DMS 273 (cell line): ENCODE data around the gene CHAF1A.

Experiments
- DNase-seq: peaks from one replicate; lab custom pipeline; 2025; ENCODE audit not compliant: unreplicated experiment; lab: John Stamatoyannopoulos, UW

CHAF1A gene

GRCh38 chr19:4400135-4400936 is 2.1 kb upstream of the CHAF1A start, which contains the start of gene SH3GL1:
Gene SH3GL1 (minus strand): TSS chr19:4400547. CDS start chr19:4400368, 179 bp downstream.
- peak; percentile 97 for DNase-seq

DNA sequence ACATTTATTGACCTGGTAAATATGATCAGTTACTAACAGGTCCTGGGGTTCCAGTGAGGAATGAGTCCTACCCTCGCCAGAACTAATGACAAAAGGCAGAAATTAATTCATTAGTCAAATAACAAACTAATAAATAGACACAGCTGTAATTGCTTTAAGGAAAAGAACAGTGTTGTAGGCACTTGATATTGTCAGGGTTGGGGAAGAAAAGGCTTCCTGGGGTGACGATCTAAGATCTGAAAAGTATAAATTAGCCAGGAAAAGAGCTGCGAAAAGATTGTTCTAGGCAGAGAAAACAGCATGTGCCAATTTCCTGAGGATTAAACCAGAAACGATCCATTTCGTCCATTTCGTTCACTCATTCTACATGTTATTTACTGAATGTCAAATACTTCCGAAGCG is 670 bp upstream of the CHAF1A start:
- DNase-seq: no peak

- no peak for DNase-seq
These were observed 743 bp downstream of the CHAF1A start for GRCh38 chr19:4403005-4403761.

GRCh38 chr19:4405977-4406376 is 3.5 kb downstream of the CHAF1A start:
- no peak for DNase-seq

DNA sequence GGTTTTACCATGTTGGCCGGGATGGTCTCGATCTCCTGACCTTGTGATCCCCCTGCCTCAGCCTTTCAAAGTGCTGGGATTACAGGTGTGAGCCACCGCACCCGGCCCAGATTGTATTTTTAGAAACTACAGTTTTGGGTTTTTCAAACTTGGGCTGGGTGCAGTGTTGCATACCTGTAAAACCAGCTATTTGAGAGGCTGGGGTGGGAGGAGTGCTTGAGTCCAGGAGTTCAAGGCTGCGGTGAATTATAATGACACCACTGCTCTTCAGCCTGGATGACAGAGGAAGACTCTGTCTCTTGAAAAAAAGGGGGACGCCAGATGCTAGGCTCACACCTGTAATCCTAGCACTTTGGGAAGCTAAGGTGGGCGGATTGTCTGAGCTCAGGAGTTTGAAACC is 4.2 kb downstream of the CHAF1A start:
- no peak for DNase-seq

DNA sequence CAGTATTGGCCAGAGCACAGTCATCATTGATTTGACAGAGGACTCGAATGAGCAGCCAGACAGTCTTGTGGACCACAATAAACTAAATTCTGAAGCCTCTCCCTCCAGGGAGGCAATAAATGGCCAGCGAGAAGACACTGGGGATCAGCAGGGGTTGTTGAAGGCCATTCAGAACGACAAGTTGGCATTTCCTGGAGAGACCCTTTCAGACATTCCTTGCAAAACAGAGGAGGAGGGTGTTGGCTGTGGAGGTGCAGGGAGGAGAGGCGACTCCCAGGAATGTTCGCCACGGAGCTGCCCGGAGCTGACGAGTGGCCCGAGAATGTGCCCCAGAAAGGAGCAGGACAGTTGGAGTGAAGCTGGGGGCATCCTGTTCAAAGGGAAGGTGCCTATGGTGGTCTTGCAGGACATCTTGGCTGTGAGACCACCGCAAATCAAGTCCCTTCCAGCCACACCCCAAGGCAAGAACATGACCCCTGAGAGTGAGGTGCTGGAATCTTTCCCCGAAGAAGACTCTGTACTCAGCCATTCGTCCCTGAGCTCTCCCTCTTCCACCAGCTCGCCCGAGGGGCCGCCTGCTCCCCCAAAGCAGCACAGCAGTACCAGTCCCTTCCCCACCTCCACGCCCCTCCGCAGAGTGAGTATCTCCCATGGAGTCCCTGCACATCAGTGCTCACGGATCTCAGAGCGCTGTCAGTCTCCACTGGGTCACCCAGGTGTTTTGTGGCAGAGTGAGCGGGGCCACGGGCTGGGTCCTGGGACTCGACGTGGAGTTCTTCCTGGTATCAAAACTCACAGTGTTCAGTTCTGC is 6.9 kb downstream of the CHAF1A start:
- no peak for DNase-seq

- no peak for DNase-seq
These were observed 11.1 kb downstream of the CHAF1A start for GRCh38 chr19:4413588-4413987.

- DNase-seq: no peak
These were observed 11.8 kb downstream of the CHAF1A start for GRCh38 chr19:4414144-4414799.

- peak; percentile 77 for DNase-seq
These were observed 12.4 kb downstream of the CHAF1A start for GRCh38 chr19:4414800-4415321.

GRCh38 chr19:4415352-4415751 is 12.9 kb downstream of the CHAF1A start:
- peak; percentile 69 for DNase-seq

- DNase-seq: no peak
These were observed 13.8 kb downstream of the CHAF1A start for GRCh38 chr19:4416268-4416667.

DNA sequence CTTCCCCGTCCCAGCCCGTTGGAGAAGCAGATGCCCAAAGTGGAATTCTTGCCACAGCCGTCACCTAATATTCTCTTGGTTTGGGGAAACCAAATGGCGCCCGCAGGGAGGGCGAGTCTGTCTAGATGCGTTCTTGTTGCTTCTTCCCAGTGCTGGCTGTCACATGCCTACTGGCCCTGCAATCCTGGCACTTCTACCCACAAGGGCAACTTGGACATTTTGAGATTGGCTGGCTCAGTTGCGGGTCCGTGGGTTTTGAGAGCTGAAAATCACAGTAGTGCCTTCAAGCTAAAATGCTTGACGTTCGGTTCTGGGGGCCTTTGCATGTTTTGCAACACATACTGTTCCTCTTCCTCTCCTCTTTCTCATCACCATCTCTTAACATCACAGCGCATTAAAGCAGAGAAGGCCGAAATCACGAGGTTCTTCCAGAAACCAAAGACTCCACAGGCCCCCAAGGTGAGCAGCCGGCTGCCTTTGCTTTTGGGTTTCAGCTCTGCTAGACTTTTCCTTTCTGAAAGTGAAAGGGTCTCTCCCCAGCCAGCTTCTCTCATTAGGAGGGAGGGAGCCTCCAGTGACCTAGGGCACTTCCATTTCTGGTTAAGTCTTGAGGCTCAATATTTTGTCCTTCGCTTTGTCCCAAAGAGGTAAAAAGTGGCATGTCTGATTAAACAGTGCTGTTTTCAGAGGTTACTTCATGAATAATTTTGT is 21.1 kb downstream of the CHAF1A start:
- DNase-seq: no peak

DNA sequence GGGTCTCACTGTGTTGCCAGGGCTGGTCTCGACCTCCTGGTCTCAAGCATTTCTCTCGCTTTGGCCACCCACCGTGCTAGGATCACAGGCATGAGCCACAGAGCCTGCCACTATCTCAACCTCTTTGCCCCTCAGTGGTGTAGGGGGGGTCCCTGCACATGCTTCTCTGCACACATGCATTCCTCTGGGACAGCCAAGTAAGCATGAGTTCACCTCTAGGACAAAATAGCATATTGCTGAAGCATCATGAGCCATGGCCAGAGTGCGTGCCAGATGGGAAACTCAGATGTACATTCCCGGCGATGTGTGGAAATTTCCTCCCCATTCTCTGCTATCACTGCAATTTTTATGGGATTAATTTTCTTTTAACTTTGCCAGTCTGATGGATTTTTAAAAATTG is 23.1 kb downstream of the CHAF1A start:
- no peak for DNase-seq

- no peak for DNase-seq
These were observed 26.0 kb downstream of the CHAF1A start for GRCh38 chr19:4428326-4428975.

GRCh38 chr19:4429256-4429655 is 26.8 kb downstream of the CHAF1A start:
- DNase-seq: no peak

- DNase-seq: no peak
These were observed 27.3 kb downstream of the CHAF1A start for GRCh38 chr19:4429771-4430171.

GRCh38 chr19:4430760-4431159 is 28.3 kb downstream of the CHAF1A start:
- no peak for DNase-seq

- DNase-seq: no peak
These were observed 28.9 kb downstream of the CHAF1A start for GRCh38 chr19:4431296-4431695.

DNA sequence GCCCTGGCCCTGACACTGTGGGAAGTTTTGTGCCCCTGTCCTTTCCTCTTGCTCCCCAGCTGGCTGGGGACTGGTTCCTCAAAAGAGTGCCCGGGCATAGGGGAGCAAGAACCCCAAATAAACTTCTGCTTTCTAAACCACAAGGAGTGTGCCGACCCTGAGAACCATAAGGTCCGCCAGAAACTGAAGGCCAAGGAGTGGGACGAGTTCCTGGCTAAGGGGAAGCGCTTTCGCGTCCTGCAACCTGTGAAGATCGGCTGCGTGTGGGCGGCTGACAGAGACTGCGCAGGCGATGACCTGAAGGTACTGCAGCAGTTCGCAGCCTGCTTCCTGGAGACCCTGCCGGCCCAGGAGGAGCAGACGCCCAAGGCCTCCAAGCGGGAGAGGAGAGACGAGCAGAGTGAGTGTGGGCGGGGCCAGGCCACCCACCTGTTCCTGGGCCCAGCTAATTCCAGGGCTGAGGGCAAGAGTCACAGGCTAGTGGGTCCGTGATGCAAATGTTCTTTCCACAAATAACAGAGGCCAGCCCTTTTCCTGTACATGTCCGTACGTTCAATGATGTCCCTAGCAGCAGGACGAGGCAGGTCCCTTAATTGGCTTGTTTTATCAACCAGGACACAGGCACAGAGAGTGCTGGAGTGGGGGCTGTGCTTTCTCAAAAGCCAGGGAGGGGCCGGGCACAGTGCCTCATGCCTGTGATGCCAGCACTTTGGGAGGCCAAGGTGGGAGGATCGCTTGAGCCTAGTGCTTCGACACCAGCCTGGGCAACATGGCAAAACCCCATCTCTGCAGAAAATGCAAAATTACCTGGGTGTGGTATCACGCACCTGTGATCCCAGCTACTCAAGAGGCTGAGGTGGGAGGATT is 29.6 kb downstream of the CHAF1A start:
- DNase-seq: no peak
